CD4-positive, alpha-beta T cell (primary cell): ENCODE results near the gene SLC17A4. TPM values are rescaled to one million over a fixed set of nuclear protein-coding genes. Genes with fewer than 3 reads are reported as not detected.
A peak's percentile ranks its signal among the peaks of the same experiment; 100 is the strongest.

Source experiments
- ATAC-seq: fragments of 200-7000 bp; cut with Tn5 transposase; one replicate; pipeline ENCODE4 v1.10.0; 2022; ENCODE audit warnings: mild to moderate bottlenecking; ENCODE audit not compliant: poor library complexity
- CTCF ChIA-PET: fragments of 350-600 bp; sonication (Branson Sonifier 250); formaldehyde crosslinking; loops from one replicate; lab custom pipeline; 2021; ENCODE audit warnings: antibody characterized with exemption, inconsistent platforms; lab: Charles Lee
- POLR2A ChIA-PET: fragments of 350-600 bp; sonication (Branson Sonifier 250); formaldehyde crosslinking; loops from one replicate; lab custom pipeline; 2021; ENCODE audit warnings: antibody characterized with exemption, inconsistent platforms; lab: Charles Lee
- DNase-seq, 14 experiments: peaks; one replicate each; pipeline ENCODE4 v3.0.0-alpha.2; 2013 to 2020; ENCODE audit warnings: mixed read lengths in 2 of 14
- H3K27ac ChIP-seq, 2 donors: one replicate each; pipeline versions ENCODE4 v1.5.1 to v1.7.0; 2013; ENCODE audit warnings: low read length in 2 of 2, low read depth in 1 of 2, mild to moderate bottlenecking in 1 of 2
- H3K27me3 ChIP-seq, 2 experiments: 1 replicate in 1 of 2; 2 replicates in 1 of 2; pipeline versions ENCODE4 v1.6.1 to v1.7.0; 2013; ENCODE audit warnings: low read length in 2 of 2, control low read depth in 1 of 2, mild to moderate bottlenecking in 1 of 2, moderate library complexity in 1 of 2; ENCODE audit not compliant: insufficient read depth in 2 of 2, control insufficient read depth in 1 of 2
- H3K36me3 ChIP-seq: one replicate; pipeline ENCODE4 v1.6.1; 2013; ENCODE audit warnings: low read length, control low read depth; ENCODE audit not compliant: insufficient read depth
- H3K4me1 ChIP-seq: one replicate; pipeline ENCODE4 v1.6.1; 2013; ENCODE audit warnings: low read length, control low read depth; ENCODE audit not compliant: insufficient read depth
- H3K4me3 ChIP-seq: one replicate; pipeline ENCODE4 v1.5.1; 2013; ENCODE audit warnings: mild to moderate bottlenecking, low read length, moderate library complexity
- H3K9me3 ChIP-seq, 2 experiments: 1 replicate in 1 of 2; 2 replicates in 1 of 2; pipeline versions ENCODE4 v1.6.1 to v1.7.0; 2013; ENCODE audit warnings: low read length in 2 of 2, mild to moderate bottlenecking in 2 of 2, control low read depth in 1 of 2, moderate library complexity in 1 of 2; ENCODE audit not compliant: control insufficient read depth in 1 of 2, insufficient read depth in 1 of 2
- H3K27ac Mint-ChIP-seq: one replicate; pipeline ENCODE4 v1.8.0; 2020; ENCODE audit warnings: mixed read lengths
- H3K27me3 Mint-ChIP-seq: one replicate; pipeline ENCODE4 v1.8.0; 2021; ENCODE audit warnings: mixed read lengths
- H3K36me3 Mint-ChIP-seq: one replicate; pipeline ENCODE4 v1.8.0; 2021; ENCODE audit warnings: low read depth, mixed read lengths
- H3K4me1 Mint-ChIP-seq: one replicate; pipeline ENCODE4 v1.8.0; 2021; ENCODE audit warnings: low read depth, mixed read lengths
- H3K4me3 Mint-ChIP-seq: one replicate; pipeline ENCODE4 v1.8.0; 2020; ENCODE audit warnings: mild to moderate bottlenecking, mixed read lengths
- H3K9me3 Mint-ChIP-seq: one replicate; pipeline ENCODE4 v1.8.0; 2020; ENCODE audit warnings: mixed read lengths
- intact Hi-C, 2 experiments: fragments of 100-400 bp; cut with DNase I in 1 of 2; cut with micrococcal nuclease in 1 of 2; formaldehyde crosslinking; loops; one replicate each; pipeline versions ENCODE4 v1.15.1 to v1.9.0; 2023 to 2025; cut with DNase I, micrococcal nuclease
- total RNA-seq, 174 experiments: library from RNA in 2 of 174; stranded (reverse) in 2 of 174; gene quantifications; one replicate each; pipeline ENCODE4 v1.2.3 and lab custom pipeline; 2021 to 2026
- TF ChIP-seq, protein P1 (sequence below): fragments of 200-600 bp; IDR thresholded peaks from one replicate; pipeline ENCODE4 v1.8.0; 2022; ENCODE audit warnings: antibody characterized with exemption, mild to moderate bottlenecking

Gene SLC17A4
- total RNA-seq, 2 experiments from 2014 or later = not detected

- ChIA-PET CTCF (interaction anchor here (0.6 kb wide), 1 partner anchor 69 kb away, joined by 3 read pairs; no protein-coding TSS in a partner anchor), POLR2A (no interaction called here)
- no peaks in the 10 kb centered on the region for H3K36me3 Mint-ChIP-seq
Measured at GRCh38 chr6:25787428-25787827, 32.9 kb downstream of the SLC17A4 start.

DNA sequence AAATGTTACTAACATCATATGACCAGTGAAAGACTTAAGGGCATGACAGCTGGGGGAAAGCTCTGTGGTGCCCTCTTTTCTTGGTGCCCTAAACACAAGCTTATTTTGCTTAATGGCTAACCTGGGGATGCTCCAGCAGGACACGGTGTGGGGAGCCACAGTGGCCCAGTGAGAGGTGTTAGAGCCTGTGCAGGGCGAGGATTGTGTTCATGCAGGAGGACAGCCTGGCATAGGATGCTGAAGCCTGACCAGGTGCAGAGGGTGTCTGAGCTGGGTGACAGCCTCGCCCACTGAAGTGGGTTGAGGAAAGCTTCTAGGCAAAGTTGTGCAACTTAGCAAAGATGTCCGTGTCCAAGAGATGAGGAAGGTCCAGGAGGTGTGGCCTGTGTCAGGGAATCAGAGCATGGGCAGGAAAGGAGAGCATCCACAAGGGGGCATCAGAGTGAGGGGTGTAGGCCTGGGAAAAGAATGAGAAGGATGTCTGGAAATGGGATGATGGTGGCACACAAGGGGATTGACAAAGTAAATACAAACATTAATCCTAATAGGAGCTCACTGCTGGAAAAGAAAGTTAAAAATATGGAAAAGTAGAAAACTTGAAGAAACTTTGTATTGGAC, 33.9 kb downstream of the SLC17A4 start:
- Mint-ChIP-seq H3K27ac (no peak overlapping the region), H3K9me3 (no peaks in the 10 kb centered on the region), H3K27me3 (no peaks in the 10 kb centered on the region), H3K36me3 (no peaks in the 10 kb centered on the region), H3K4me3 (no peak overlapping the region), H3K4me1 (no peaks in the 10 kb centered on the region)
- Histone ChIP-seq H3K4me3 (no peak overlapping the region), H3K36me3 (no peaks in the 10 kb centered on the region), H3K27ac (no peak overlapping the region), H3K27me3 (no peaks in the 10 kb centered on the region), H3K4me1 (no peaks in the 10 kb centered on the region), H3K9me3 (no peaks in the 10 kb centered on the region)
- ChIA-PET CTCF (interaction anchor here (1.0 kb wide), 1 partner anchor 11 kb away, joined by 3 read pairs; no protein-coding TSS in a partner anchor), POLR2A (no interaction called here)
- ATAC-seq (peak; percentile 48), DNase-seq (peak in 13 of 14 experiments; percentile 2 to 68 (median 23))
- TF ChIP-seq, protein P1, sequence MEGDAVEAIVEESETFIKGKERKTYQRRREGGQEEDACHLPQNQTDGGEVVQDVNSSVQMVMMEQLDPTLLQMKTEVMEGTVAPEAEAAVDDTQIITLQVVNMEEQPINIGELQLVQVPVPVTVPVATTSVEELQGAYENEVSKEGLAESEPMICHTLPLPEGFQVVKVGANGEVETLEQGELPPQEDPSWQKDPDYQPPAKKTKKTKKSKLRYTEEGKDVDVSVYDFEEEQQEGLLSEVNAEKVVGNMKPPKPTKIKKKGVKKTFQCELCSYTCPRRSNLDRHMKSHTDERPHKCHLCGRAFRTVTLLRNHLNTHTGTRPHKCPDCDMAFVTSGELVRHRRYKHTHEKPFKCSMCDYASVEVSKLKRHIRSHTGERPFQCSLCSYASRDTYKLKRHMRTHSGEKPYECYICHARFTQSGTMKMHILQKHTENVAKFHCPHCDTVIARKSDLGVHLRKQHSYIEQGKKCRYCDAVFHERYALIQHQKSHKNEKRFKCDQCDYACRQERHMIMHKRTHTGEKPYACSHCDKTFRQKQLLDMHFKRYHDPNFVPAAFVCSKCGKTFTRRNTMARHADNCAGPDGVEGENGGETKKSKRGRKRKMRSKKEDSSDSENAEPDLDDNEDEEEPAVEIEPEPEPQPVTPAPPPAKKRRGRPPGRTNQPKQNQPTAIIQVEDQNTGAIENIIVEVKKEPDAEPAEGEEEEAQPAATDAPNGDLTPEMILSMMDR = peak; percentile 39
- intact Hi-C loops = loop anchor here (1.0 to 2.0 kb wide), 3 partner anchors 154 to 204 kb away; no protein-coding TSS in a partner anchor

More at GRCh38 chr6:25787428-25787827, 32.9 kb downstream of the SLC17A4 start:
- H3K27ac Mint-ChIP-seq = no peak overlapping the region
- Histone ChIP-seq H3K4me1 (no peaks in the 10 kb centered on the region), H3K36me3 (no peaks in the 10 kb centered on the region), H3K27me3 (no peaks in the 10 kb centered on the region), H3K27ac (no peak overlapping the region), H3K4me3 (no peak overlapping the region), H3K9me3 (no peaks in the 10 kb centered on the region)
- H3K4me3 Mint-ChIP-seq = no peak overlapping the region
- TF ChIP-seq, protein P1 = no peak
- intact Hi-C loops = loop anchor here in 1 of 2 experiments (2.0 kb wide), 1 partner anchor 207 kb away; no protein-coding TSS in a partner anchor
- DNase-seq = no peak
- H3K9me3 Mint-ChIP-seq = no peaks in the 10 kb centered on the region
- no peak for ATAC-seq
- H3K4me1 Mint-ChIP-seq = no peaks in the 10 kb centered on the region
- H3K27me3 Mint-ChIP-seq = no peaks in the 10 kb centered on the region

DNA sequence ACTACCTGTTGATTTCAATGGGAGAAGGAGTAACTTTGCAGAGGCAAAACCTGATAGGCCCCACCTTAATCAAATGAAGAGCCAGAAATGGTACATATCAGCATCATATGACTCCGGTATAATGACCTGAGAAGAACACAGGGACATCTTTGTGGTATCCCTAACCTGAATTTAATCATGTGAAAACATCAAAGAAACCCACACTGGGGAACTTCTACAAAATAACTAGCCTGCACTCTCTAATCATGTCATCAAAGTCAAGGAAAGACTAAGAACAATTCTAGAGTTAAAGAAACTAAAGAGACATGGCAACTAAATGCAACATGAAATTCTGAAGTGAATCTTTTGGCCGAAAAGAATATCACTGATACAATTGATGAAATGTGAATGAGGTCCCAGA, 34.9 kb downstream of the SLC17A4 start:
- Mint-ChIP-seq H3K36me3 (no peaks in the 10 kb centered on the region), H3K4me3 (no peak overlapping the region), H3K4me1 (no peaks in the 10 kb centered on the region), H3K27ac (no peak overlapping the region), H3K27me3 (no peaks in the 10 kb centered on the region), H3K9me3 (no peaks in the 10 kb centered on the region)
- TF ChIP-seq, protein P1 = no peak
- Histone ChIP-seq H3K27ac (no peak overlapping the region), H3K4me1 (no peaks in the 10 kb centered on the region), H3K9me3 (no peaks in the 10 kb centered on the region), H3K4me3 (no peak overlapping the region), H3K36me3 (no peaks in the 10 kb centered on the region), H3K27me3 (no peaks in the 10 kb centered on the region)
- intact Hi-C loops = loop anchor here in 1 of 2 experiments (2.0 kb wide), 1 partner anchor 153 kb away; no protein-coding TSS in a partner anchor
- ATAC-seq (no peak), DNase-seq (no peak)
- ChIA-PET CTCF (interaction anchor here (1.4 kb wide), 1 partner anchor 92 kb away, joined by 3 read pairs; no protein-coding TSS in a partner anchor), POLR2A (no interaction called here)
